GM19438 (cell line): Measurements from ENCODE around the gene TANC1.

Experiments
- ATAC-seq: cut with Tn5 transposase; IDR thresholded peaks from one replicate; pipeline ENCODE4 v1.9.1; 2021; ENCODE audit warnings: low read depth; ENCODE audit not compliant: unreplicated experiment

The TANC1 gene

GRCh38 chr2:159053161-159054031 lies 85.0 kb downstream of the TANC1 start:
- no peak for ATAC-seq

GRCh38 chr2:159054032-159054334 lies 85.5 kb downstream of the TANC1 start:
- ATAC-seq: no peak

GRCh38 chr2:159054985-159055384 lies 86.5 kb downstream of the TANC1 start:
- ATAC-seq: no peak

- ATAC-seq: no peak
These were observed 92.1 kb downstream of the TANC1 start for GRCh38 chr2:159060518-159060917.

- ATAC-seq: no peak
These were observed 95.2 kb downstream of the TANC1 start for GRCh38 chr2:159063677-159064076.

GRCh38 chr2:159064446-159065301 lies 96.2 kb downstream of the TANC1 start:
- ATAC-seq: no peak

- no peak for ATAC-seq
These were observed 96.9 kb downstream of the TANC1 start for GRCh38 chr2:159065313-159065712.

- ATAC-seq: no peak
These were observed 97.5 kb downstream of the TANC1 start for GRCh38 chr2:159065891-159066290.

GRCh38 chr2:159066541-159067156 lies 98.2 kb downstream of the TANC1 start:
- no peak for ATAC-seq

- no peak for ATAC-seq
These were observed 99.5 kb downstream of the TANC1 start for GRCh38 chr2:159067971-159068370.

- no peak for ATAC-seq
These were observed 100.8 kb downstream of the TANC1 start for GRCh38 chr2:159069229-159069628.

GRCh38 chr2:159070235-159070634 lies 101.8 kb downstream of the TANC1 start:
- ATAC-seq: no peak

GRCh38 chr2:159071190-159071915 lies 102.9 kb downstream of the TANC1 start:
- ATAC-seq: no peak

- no peak for ATAC-seq
These were observed 104.4 kb downstream of the TANC1 start for GRCh38 chr2:159072795-159073194.

GRCh38 chr2:159073256-159073655 lies 104.8 kb downstream of the TANC1 start:
- ATAC-seq: no peak

- ATAC-seq: no peak
These were observed 106.2 kb downstream of the TANC1 start for GRCh38 chr2:159074605-159075004.

- ATAC-seq: no peak
These were observed 107.3 kb downstream of the TANC1 start for GRCh38 chr2:159075727-159076126.

GRCh38 chr2:159076241-159076640 lies 107.8 kb downstream of the TANC1 start:
- ATAC-seq: no peak

- no peak for ATAC-seq
These were observed 109.4 kb downstream of the TANC1 start for GRCh38 chr2:159077869-159078268.

- no peak for ATAC-seq
These were observed 110.0 kb downstream of the TANC1 start for GRCh38 chr2:159078443-159078842.

GRCh38 chr2:159080641-159081040 lies 112.2 kb downstream of the TANC1 start:
- no peak for ATAC-seq
